Measurements from ENCODE around the gene ACKR2.

ACKR2 gene

DNA sequence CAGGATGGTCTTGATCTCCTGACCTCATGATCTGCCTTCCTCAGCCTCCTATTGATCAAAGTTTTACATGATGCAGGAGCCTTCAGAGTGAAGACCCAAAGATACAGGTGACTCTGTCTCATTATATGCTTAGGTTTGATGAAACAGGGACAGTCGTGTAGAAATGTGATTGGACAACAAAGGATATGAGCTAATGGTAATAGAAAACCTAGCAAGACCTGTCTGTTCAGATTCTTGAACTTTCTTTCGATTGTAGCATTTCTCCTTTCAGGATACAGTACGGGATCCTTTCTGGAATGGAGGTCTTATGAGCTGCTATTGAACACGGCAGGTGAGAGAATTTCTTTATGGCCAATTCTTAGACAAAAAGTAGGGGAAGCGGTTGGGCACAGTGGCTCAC is at the start of gene ACKR2:
Gene ACKR2 (plus strand): TSS at position 244 of the 400 bp plus-strand sequence. CDS start 55,058 bp downstream, outside the sequence.
- DNase-seq = no peak

- no peak for DNase-seq
Observed at GRCh38 chr3:42762046-42762724, 47.1 kb upstream of the ACKR2 start.

DNA sequence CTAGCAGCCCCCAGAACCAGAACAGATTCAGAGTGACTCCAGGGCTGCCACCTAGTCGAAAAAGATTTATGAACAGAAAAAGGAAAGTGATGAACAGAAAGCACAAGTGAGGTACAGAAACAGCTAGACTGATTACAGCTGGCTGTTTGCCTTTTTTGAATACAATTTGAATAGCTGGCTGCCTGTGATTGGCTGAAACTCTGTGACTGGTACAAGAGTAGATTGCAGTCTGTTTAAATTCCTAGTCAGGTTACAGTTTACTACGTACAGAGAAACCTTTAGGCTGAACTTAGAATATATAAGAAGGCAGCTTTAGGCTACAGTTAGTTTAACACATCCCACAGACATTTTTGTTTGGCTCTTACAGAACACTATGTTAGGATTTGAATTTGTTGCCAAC is 46.2 kb upstream of the ACKR2 start:
- DNase-seq = no peak

DNA sequence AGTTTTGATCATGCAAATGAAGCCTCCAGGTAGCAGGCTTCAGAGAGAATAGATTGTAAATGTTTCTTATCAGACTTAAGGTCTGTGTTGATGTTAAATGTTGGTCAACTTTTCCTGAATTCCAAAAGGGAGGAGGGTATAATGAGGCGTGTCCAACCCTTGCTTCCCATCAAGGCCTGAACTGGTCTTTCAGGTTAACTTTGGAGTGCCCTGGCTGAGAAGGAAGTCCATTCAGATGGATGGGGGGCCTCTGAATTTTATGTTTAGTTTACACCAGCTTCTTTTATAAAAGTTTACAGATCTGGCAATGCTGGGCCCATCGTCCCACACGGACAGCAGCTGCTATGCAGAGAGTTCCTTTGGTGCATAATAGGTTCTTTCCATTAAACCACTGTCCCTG is 45.1 kb upstream of the ACKR2 start:
- DNase-seq = no peak

GRCh38 chr3:42764561-42765295 is 44.5 kb upstream of the ACKR2 start:
- no peak for DNase-seq

DNA sequence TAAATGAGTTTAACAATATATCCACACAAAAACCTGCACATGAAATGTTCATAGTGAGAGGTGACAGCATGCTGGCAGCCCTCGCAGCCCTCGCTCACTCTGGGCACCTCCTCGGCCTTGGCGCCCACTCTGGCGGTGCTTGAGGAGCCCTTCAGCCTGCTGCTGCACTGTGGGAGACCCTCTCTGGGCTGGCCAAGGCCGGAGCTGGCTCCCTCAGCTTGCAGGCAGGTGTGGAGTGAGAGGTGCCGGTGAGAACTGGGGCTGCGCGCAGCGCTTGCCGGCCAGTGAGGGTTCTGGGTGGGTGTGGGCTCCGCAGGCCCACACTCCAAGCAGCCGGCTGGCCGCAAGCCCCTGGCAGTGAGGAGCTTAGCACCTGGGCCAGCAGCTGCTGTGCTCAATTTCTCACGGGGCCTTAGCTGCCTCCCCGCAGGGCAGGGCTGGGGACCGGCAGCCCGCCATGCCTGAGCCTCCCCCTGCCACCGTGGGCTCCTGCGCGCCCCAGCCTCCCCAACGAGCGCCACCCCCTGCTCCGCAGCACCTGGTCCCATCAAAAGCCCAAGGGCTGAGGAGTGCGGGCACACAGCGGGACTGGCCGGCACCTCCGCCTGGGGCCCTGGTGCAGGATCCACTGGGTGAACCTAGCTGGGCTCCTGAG is 39.6 kb upstream of the ACKR2 start:
- DNase-seq = no peak

DNA sequence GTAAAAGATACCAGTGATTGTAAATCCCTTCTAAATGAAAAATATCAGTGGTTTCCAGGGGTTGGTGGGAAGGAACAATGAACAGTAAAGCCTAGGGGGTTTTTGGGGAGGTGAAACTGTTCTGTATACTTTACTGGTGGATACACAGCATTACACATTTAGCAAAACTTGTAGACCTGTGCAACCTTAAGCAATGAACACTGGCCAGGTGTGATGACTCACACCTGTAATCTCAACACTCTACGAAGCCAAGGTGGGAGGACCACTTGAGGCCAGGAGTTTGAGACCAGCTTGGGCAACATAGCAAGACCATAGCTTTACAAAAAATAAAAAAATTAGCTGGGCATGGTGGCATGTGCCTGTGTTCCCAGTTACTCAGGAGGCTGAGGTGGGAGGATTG is 38.0 kb upstream of the ACKR2 start:
- no peak for DNase-seq

DNA sequence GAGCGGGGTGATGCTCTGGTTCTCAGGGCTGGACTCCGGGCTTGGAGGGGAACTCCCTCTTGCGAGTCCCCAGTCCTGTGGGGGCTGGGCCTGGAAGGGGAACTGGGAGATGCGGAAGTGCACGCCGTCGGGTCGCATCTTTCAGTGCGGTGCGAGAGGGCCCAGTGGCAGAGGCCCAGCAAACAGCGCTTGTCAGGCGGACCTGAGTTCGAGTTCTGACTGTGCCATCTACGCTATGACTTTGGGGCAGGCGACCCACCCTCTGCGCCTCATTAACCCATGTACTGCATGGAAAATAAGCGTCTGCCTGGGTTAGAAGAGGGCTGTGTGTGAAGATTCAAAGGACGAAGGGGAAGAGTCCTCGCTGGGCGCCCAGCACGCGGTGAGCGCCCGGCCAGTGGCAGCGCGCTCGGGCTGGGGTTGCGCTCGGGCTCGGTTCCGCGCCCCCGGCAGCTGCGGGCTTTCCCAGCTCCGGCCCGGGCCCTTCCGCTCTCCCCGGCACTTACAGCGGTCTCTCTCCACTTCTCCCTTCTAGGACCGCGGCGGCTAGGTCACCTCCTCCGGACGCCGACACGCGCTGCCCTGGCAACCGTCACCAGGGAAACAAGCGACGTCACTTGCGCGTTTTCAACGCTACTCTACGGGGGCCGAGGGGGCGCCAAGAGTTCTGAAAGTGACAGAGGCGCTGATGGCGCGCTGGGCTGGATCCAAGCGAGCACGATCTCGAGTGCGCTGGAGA is 36.4 kb upstream of the ACKR2 start, which contains the start of gene CCDC13:
Gene CCDC13 (minus strand): TSS at position 584 of the 739 bp plus-strand sequence. CDS start 14,908 bp downstream, outside the sequence.
- peak; percentile 79 to 81 for DNase-seq

DNA sequence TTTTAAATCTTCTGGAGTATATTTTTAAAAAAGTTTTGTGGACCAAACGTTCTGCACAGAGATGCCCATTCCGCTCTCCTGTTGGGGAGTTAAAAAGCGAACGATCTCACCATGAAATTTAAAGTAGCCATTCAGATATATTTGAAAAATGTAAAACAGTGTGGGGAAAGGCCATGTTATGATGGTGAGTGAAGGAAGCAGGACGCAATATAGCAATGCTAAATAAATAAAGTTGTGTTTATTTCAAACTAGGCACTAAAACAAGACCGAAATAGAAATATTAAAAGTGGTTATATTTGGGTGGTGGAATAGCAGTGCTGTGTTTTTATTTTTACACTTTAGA is 35.9 kb upstream of the ACKR2 start:
- no peak for DNase-seq

- DNase-seq = no peak
Observed at GRCh38 chr3:42778644-42779043, 30.6 kb upstream of the ACKR2 start.

GRCh38 chr3:42780398-42780797 is 28.8 kb upstream of the ACKR2 start:
- DNase-seq = no peak

DNA sequence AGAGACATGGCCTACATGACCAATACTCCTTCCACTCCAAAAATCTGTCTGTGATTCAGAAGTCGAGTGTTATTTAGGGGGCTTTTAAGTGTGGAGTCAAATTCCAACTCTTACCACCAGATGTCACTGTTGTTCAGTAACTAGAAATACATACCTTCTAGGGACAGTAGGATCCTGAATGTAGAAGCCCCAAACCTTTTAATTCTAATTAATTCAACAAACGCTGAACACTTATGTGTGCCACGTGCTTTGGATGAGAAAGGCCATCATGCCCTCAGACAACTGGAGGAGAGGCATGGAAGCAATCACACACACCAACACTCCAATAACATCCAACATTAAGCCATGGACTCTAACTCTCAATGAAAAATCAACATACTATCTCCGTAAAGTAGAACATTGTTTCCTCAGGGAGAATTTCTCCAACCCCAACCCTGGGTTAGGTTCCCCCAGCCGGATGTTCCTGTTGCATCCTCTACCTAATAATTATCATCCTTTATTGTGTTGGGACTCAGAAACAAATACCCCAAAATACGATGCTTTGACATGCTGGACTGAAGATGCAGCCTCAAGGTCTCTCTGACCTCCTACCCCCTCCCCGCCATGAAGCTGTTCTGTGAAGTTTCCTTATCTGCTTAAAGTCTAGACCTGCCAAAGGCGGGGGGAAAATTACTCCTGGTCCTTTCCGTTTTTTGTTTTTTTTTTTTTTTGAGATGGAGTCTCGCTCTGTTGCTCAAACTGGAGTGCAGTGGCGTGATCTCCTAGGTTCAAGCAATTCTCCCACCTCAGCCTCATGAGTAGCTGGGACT is 28.1 kb upstream of the ACKR2 start:
- no peak for DNase-seq

DNA sequence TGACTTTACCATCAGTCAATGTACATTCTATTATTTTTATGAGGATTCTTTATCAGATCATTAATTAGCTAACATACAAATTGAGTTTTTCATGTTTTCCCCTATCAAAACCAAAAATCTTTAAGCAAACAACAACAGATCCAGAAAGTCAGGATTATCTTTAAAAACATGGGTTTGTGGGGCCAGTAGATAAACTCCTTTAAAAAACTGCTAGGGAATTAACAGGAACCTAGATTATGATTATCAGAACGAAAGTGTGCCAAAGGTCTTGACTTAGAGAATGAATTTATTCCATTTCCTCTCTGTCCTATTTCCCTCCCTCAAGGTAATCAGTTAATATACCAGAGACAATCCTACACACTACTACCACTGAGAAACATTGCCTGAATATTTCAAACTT is 23.0 kb upstream of the ACKR2 start:
- no peak for DNase-seq

- no peak for DNase-seq
Observed at GRCh38 chr3:42786631-42787030, 22.6 kb upstream of the ACKR2 start.

- no peak for DNase-seq
Observed at GRCh38 chr3:42790714-42791229, 18.5 kb upstream of the ACKR2 start.

DNA sequence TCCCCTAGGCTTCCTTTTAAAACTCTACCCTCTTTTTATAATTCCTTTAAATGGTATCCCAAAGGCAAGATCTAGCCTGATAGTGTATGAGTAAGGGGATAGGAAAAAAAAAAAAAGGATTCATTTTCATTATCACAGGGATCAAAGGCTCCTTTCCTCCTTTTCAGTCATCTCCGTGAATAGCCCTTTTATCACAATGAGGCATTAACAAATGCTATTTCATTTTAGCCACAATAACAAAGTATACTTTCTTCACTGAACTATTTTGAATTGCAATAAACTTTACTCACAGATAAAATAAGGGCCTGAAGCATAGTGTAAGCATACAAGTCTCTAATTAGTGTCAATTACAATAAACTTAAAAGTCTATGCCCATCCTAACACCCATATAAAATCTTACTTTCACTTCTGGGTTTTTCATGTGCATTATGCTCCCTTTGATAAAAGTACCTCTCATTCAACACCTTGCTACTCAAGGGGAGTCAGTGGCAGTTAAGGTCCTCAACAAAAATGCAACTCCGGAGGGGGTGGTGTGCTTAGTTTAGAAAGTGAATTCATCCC is 13.5 kb upstream of the ACKR2 start:
- DNase-seq = no peak

GRCh38 chr3:42796332-42796885 is 12.8 kb upstream of the ACKR2 start:
- DNase-seq = no peak

DNA sequence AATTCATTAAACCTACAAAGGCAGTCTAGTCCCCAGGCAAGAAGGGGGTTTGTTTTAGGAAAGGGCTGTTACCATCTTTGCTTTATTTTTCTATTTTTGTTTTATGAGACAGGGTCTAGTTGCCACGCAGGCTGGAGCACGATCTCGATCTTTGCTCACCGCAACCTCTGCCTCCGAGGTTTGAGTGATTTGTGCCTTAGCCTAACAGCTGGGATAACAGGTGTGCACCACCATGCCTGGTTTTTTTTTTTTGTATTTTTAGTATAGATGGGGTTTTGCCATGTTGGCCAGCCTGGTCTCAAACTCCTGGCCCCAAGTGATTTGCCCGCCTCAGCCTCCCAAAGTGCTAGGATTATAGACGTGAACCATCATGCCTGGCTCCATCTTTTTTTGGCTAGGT is 9.9 kb upstream of the ACKR2 start:
- no peak for DNase-seq

GRCh38 chr3:42800251-42800650 is 9.0 kb upstream of the ACKR2 start:
- no peak for DNase-seq

- DNase-seq = no peak
Observed at GRCh38 chr3:42801048-42801620, 8.1 kb upstream of the ACKR2 start.

- DNase-seq = no peak
Observed at GRCh38 chr3:42801784-42802183, 7.5 kb upstream of the ACKR2 start.

All from activated CD4-positive, alpha-beta T cell treated with anti-CD3 and anti-CD28 coated beads, Interleukin-2, amount 50 U/mL, for 4 hours (primary cell).